Activated T-helper 1 cell treated with anti-CD3 and anti-CD28 coated beads, Interleukin-2, amount 50 U/mL, for 16 hours (primary cell): ENCODE data around the gene RNASEH2B.

Source experiments
- DNase-seq, 2 donors: peaks; one replicate each; pipeline ENCODE4 v3.0.0-alpha.2; 2020; ENCODE audit warnings: low read depth in 1 of 2, low spot score in 1 of 2

RNASEH2B gene

DNA sequence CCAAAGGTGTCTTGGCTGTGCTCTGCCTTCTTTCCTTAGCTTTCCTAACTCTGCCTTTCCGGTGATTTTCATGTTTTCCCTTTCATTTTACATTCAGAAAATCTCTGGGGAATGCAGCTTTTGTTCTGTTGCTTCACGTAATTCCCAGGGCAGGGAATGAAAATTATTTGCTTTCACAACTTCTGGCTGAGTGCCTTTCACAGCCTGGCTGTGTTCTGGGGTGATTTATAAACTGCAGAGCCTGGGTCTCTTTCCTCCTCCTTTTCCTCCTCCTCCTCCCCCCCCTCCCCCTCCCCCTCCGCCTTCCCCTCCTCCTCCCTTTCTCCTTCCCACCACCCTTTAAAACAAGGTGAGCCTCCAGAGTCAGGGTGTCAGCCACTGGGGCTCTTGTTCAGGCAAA lies 84.3 kb downstream of the RNASEH2B start:
- DNase-seq, result no peak

DNA sequence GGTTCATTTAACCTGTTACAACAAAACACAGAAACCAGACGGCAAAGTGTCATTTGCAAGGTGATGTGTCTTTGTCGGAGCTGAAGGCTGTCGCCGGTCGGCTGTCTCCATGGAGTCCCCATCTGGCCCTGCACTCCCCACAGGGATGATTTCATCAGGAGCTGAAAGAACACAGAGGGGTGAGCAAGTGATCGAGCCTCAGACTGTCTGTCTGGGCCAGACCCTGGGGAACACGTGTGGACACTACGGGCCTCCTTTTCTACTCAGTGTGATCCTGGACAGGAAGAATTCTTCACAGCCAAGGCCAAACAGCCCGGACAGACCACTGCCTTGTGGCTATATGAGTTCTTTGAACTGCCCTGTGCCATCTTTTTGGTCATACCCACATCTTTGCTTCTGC lies 85.1 kb downstream of the RNASEH2B start:
- DNase-seq, result no peak

DNA sequence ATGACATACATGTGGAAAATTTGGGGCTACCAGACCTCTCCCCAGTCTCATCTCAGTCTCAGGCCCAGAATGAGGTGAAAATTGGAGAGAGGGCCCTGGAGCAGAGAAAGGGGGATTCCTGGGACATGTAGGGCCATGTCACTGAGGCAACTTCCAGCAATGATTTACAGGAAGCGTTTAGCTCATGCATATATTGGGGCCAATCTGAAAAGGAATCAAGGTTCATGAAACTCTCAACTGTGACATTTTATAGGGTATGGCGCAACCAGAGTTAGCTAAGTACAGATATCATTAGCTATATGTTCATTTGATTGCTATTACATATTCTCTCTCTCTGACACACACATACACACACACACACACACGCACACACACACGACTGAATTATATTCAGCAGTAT lies 86.3 kb downstream of the RNASEH2B start:
- DNase-seq, result no peak

DNA sequence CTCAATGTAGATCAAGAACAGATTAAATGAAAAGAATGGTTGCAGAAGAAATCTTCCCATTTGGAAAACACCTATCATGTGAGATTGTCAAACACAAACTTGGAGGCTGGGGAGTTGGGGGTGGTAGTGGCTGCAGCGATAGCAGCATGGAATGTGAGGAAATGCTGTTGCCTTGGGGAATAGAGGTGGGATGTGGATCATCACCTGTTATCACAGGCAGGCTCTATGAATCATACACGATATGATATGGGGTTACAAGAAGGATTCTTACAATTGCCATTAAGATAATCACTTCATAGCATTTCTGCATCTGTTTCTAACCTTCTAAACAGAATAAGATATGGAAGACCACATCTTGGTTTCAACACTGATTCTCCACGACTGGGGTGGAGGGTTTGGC lies 88.7 kb downstream of the RNASEH2B start:
- DNase-seq, result no peak

DNA sequence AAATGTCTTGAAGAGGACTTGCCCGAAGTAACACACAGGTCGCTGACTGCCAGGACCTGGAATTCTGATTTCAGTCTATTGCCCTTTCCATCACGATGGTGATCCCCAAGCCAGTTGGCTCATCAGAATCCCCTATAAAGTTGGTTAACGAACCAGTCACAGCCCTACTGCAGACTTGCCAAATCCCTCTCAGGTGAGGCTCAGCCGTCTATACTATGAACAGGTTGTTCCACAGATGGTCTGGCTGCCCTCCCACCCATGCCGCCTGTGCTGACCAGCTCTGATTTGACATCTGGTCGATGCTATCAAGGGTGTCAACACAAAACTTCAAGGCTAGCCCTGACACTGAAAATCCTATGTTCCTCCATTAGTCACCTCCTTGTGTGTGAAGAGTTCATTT lies 90.0 kb downstream of the RNASEH2B start:
- no peak for DNase-seq

DNA sequence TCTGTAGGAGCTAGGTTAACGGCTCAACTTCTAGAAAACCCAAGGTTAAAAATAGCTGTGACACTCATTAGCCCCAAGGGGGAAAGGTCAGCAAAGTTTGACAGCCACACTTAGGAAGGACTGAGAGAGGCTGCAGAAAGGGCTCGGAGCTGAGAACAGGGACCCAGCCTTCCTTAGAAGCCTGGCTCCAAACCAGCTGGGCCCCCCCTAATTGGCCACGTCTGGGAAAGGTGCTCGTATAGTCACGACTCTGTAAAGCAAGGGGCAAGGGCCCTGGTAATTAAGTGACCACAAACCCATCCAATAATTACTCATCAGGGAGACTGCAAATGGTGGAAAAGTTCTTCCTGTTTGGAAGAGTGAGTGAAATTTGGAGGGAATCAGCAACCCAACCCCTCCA lies 90.5 kb downstream of the RNASEH2B start:
- DNase-seq, result no peak

DNA sequence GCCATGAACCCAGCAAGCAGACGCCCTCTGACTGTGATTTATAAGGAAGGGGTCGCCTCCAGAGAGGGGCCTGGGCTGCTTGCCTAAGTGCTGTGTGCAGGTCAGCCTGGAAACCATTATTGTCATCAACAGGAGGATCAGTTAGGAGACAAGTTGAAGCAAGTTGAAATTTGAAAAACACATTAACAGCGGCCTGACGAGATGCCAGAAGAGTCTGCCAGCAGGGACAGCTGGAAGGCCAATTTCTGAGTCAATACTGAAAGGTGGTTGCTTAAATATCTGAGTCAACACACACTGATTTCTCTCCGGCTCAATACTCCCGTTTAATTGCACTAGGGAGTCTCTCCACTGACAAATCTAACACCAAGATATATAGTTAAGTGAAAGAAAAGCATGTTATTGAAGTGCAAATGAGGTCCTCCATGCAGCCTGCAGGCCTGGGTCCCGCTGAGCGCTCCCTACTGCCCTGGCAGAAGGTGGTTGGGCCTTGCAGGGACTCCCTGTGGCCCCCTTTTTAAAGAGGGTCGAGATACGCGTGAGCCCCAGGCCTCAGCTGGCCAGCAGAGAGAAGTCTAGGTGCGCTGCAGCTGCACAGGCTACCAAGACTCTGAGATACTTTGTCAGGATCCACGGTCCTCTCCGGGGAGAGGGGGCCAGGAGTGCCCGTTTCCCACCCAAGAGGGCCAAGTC lies 91.1 kb downstream of the RNASEH2B start:
- no peak for DNase-seq

DNA sequence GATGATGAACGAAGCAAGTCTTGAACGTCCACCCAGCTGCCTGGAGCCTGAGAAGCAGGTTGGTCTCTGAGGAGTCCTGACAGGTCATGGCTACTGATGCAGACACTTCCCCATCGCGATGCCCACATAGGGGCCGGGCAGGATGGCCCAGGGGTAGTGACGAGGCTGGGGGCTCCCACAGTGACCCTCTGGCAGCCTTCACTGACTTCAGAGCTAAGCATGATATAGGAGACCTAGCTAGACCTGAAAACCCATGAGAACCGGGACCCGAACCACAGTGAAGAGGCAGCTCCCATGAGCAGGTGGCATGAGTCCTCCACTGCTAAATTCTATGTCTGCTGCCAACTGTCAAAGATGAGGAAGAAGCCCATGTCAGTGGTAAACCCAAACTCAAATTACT lies 91.7 kb downstream of the RNASEH2B start:
- DNase-seq, result no peak

DNA sequence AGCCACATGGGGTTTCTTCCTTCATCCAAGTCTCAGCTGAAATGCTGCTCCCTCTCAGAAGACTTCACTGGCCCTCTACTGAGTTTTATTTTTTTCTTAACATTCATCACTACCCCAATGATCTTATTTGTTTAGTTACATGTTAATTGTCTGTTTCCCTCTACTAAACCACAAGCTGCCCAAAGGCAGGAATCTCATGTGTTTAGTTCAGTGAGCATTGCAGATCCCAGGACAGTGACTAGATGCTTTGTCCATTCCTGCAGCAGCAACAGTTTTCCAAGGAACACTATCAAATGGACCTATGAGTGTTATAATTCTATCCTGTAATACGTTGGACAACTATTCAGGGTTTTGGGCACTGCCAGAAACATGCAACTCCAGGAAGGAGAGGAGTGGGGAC lies 93.1 kb downstream of the RNASEH2B start:
- no peak for DNase-seq

DNA sequence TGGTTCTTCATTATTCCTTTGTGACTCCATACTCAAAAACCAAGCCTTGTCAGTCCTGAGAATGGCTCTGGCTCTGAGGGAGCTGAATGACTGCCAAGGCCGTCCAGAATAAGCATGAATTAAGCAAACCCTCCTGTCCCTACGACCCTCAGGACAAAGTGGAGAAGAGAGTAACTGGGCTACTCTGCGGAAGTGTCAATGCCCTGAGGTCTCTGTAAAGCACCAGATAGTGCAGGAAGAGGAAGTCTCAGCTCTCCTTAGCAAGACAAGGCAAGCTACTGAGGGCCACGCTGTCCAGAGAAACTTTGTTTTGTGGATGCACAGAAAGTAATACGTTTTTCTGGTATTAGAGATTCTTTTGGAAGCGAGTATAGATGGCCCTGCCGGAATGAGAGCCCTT lies 94.1 kb downstream of the RNASEH2B start:
- DNase-seq, result no peak

DNA sequence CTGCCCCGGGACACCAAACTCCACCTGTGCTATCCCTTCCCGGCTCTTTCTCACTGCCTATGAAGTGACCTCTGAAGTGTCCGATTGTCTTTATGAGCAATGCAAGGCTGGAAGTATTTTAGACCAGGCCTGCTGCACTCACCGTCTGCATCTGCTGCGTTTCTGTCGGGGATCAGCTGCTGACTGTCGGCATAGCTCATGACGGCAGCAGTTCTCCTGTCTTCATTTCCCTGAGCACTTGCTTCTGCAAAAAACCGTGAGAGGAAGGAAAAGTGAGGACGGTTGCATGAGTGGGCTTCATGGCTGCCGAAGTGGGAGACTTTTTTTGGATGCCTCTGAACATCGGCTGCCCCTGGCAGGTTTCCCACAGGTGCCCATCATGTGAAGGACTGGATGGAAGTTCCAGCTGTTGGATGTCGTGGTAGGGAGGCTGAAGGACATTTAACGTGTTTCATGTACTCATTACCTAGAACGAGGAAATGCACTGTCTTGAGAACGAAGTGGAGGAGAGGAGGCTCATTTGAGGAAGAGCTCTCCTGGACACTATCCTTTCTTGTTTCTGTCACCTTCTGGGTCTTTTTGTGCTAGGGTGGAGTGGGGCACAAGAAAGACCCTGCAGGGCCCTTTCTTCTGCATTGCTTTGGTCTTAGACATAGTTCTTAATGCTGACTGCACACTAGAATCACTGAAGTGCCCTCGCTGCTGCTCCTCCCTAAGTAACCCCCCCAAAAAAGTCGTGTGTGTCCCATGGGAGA lies 94.7 kb downstream of the RNASEH2B start:
- no peak for DNase-seq

DNA sequence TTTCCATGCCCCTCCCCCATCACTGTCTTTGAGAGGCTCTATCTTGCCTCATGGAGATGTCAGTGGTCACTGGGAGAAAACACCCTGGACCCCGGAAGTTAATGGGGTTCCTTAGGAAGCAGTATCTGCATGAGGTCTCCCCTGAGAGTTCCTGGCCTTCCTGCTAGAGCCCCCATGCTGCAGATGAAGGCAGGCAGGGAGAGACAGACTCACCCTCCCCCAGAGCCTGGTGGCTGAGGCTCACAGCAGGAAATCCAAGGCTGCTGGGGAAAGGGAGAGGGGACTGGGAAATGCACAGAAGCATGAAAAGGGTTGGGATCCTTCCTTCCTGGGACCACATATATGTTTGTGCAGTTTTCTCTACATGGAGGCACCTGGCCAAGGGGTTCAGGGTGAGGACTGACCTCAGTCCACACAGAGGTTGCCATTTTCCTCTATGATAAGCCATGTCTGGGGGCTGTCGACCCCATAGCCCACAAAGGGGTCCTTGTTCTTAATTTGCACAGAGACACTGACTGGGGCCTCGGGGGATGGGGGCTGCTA lies 95.4 kb downstream of the RNASEH2B start:
- no peak for DNase-seq

DNA sequence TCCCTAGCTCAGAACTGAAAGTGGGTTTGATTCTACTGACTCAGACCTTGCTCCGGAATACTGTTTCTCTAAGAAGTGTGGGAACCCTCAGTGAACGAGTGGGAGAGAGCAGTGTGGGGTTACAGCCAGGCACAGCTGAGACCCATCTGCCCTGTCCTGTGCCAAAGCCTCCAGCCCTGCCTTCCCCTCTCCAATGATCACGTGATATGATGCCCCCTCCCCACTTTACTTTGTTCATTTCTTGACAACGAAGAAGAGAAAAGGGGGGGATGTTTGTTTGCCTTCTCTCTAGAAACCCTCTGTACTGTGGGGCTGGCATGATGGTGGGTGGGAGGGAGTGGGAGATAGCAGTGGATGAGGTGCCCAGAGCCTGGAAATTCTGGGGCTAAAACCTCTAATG lies 96.0 kb downstream of the RNASEH2B start:
- DNase-seq, result no peak
